GM18909 (cell line): ENCODE results near the gene SPNS3.

Experiments
- ATAC-seq: cut with Tn5 transposase; IDR thresholded peaks from one replicate; pipeline ENCODE4 v1.9.1; 2021; ENCODE audit warnings: mild to moderate bottlenecking; ENCODE audit not compliant: unreplicated experiment, poor library complexity

Gene SPNS3

GRCh38 chr17:4463818-4464476 lies 30.2 kb downstream of the SPNS3 start:
- ATAC-seq, result no peak

GRCh38 chr17:4465786-4466185 lies 32.0 kb downstream of the SPNS3 start:
- ATAC-seq, result no peak

DNA sequence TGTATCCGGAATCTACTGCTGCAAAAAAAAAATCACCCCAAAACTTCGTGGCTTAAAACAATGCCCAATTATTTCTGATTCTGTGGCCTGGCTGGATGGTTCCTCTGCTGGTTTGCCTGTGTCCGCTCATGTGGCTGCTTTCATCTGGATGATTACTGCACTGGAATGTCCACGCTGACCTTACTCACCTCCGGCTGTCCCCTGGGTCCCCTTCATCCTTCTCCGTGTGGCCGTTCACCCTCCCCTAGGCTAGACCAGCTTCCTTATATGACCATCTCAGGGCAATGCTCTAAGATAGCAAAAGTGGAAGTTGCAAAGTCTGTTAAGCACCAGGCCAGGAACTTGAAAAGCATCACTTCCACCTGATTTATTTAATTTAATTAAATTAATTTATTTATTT lies 33.5 kb downstream of the SPNS3 start:
- no peak for ATAC-seq

- ATAC-seq, result no peak
Observed at GRCh38 chr17:4469552-4469951, 35.8 kb downstream of the SPNS3 start.

- no peak for ATAC-seq
Observed at GRCh38 chr17:4472286-4472685, 38.5 kb downstream of the SPNS3 start.

- no peak for ATAC-seq
Observed at GRCh38 chr17:4474093-4474492, 40.4 kb downstream of the SPNS3 start.

- no peak for ATAC-seq
Observed at GRCh38 chr17:4475001-4475400, 41.3 kb downstream of the SPNS3 start.

DNA sequence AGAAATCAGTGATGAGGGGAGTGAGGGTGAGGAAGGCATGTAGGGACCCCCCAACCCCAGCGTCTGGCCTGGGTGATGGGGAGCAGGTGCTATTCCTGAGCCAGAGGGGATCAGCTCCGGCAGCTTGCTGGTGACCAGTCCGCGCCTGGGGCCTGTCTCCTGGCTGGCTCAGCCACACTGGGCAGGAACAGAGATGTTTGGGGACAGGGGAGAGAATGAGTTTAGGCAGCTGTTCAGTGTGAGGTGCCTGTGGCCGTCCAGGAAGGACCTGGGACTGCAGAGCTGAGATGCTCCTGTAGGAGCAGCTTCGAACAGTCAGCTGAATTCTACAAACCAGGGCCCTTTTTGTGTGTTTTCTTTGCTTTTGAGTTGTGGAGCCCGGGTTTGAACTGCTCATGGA lies 41.7 kb downstream of the SPNS3 start:
- ATAC-seq, result no peak

GRCh38 chr17:4476017-4476416 lies 42.3 kb downstream of the SPNS3 start:
- ATAC-seq, result no peak

DNA sequence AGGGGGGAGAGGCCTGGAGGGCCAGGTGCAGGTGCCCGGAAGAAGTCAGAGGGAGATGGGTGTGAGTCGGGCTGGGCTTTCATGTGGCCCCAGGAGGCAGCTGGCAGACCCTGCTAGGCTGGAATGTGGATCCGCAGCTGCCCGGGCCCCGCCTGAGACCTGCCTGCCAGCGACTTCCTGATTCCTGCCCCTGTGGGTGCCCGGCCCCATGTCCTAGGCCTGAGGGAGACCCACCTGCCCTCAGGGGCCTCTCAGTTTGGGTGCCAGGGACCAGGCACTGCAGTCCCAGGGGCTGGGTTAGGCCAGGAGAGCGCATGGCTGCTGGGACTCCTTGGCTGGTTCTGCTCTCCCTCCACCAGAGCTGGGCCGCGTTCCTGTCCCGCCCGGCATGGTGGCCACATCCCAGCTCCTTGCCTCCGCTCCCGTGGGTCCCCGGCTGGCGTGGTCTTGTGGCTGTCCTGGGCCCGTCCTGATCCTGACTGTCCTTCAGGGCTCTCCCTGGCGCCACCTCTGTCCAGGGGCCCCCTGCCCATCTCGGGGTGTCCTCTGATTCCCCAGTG lies 42.9 kb downstream of the SPNS3 start:
- no peak for ATAC-seq

- ATAC-seq, result no peak
Observed at GRCh38 chr17:4477255-4477791, 43.6 kb downstream of the SPNS3 start.

DNA sequence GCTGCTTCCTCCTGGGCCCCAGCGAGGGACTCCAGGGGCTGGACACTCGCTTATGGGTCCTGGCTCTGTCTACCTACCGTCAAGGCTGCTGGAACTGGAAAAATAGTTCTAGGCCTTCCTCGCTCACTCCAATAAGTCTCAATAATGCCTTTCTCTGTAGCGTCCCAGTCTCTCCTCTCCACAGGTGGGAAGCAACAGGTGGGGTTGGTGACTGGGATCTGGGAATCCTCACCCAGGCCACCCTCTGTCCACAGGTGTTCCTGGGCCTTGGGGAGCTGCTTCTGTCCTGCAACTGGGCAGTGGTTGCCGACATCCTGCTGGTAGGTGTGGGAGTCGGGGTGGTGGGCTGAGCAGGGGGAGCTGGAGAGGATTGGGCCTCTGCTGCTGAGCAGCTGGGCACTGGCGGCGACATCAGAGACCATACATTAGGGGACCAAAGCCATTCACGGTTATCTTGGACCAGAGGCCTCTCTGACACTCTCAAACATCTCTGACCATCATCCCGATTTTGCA lies 44.6 kb downstream of the SPNS3 start:
- no peak for ATAC-seq

DNA sequence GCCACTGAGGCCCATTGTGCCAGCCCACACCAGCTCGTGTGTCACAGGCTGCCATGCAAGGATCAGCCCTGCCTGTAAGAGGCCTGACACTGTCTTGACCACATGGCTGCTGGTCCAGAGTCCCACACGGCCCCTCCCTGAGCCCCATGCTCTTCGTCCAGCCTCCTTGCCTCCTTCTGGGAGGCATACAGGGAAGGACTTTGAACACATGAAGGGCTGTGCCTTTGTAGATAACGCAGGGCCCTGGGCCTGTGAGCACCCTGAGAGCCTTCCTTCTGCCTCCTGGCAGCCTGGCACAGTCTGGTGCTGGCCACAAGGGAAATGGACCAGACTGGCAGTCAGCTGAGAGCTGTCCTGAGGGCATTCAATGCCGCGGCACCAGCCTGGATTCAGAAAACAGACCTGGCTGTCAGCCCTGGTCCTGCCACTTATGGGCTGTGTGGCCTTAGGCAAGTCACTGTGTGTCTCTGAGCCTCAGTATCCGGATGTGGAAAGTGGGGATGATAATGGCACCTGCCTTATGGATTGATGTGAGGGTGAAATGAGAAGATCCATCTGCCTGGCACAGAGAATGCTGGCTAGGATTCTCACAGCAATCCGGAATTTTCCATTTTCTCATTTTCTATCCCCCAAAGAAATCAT lies 45.7 kb downstream of the SPNS3 start:
- ATAC-seq, result no peak

DNA sequence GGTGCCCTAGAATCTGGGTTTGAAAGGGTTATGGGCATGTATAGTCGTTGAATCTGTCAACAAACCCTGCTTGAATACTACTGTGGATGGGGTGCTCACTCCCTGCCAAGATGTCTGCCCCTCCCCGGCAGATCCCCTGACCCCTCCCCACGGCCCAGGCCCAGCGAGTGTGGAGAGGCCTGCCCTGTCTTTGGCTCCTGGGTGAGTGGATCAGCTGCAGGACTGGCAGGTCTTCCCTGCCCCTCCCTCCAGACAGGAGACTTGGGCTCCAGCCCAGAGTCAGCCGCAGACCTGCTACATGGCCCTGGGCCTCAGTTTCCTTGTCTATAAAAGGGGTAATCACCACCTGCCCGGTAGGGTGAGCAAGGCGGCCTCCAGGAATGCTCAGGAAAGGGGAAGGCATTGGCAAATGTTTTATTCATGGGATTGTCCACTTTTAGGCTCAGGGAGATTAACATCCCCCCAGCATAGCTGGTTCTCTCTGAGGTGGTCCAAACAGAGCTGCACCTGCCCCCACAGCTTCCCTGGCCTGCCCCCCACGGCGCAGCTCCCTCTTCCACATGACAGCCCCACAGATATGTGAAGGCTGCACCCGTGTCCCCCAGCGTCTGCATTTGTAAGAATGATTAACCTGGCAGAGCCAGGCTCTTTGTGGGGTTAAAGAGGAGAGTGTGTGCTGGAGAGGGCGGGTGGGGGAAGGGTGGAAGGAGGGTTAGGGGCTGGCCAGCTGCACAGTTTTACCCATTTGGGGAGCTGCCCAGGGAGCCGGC lies 46.4 kb downstream of the SPNS3 start:
- no peak for ATAC-seq

DNA sequence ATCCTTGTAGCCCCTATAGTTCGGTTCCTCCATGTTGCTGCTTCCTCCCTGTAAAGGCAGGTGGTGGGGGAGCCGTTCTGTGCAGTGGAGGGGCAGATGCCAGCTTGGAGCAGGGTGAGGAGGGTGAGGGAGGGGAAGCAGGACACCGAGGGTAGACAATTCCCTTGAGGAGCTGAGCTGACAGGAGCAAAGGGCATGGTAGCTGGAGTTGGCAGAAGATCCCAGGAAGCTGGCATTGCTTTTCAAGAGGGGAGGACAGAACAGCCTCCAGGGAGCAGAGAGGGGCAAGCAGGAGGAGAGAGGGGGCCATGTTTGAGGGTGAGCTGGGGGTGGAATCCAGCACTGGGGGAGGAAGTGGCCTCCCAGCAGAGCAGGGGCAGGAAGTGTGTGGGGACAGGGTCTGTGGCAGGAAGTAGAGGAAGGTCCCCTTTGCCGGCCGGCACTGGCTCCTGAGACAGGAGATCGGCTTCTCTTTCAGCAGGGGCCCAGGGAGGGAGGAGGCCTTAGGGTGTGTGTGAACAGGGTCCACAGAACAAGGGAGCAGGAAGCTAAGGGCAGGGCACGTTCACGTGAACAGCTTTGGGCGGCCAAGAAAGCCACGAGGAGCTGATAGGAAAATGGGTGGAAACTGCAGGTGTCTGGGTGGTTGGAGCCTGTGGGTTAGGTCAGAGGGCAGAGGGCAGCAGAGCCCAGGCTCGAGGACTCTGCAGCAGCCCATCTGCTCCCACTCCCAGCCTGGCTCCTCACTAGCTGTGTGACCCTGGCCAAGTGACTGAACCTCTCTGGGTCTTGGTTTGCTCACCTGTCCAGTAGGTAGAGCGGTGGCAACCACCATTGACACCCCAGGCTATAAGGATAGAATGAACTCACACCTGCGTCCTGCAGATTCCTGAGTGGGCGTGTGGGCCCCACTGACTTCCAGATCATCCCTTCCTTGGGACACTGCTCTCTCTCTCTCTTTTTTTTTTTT lies 47.5 kb downstream of the SPNS3 start:
- ATAC-seq, result no peak

- no peak for ATAC-seq
Observed at GRCh38 chr17:4482338-4483011, 48.7 kb downstream of the SPNS3 start.

- ATAC-seq, result no peak
Observed at GRCh38 chr17:4483012-4483840, 49.5 kb downstream of the SPNS3 start.
